ENCODE results near the gene PDCD11.

- TF ChIP-seq CTCF (conservative IDR thresholded peaks at IDR 0.05 in 1 of 2, IDR thresholded peaks at IDR 0.05 in 1 of 2; ENCODE audit: low read depth in 1 of 2, low read length in 2 of 2) (peak in 1 of 2 donors; percentile 23), EZH2 (IDR thresholded peaks at IDR 0.05; ENCODE audit: low read length, missing control alignments) (no peak)
Observed at GRCh38 chr10:103476046-103476768, 79.8 kb downstream of the PDCD11 start.
